HepG2 (cell line): Measurements from ENCODE around the gene TCF25. TPM values are rescaled to one million over a fixed set of nuclear protein-coding genes. Genes with fewer than 3 reads are reported as not detected.

Source experiments
- CBFB ChIP-seq: sonication (generic); formaldehyde crosslinking; IDR thresholded peaks from 2 replicates; pipeline ENCODE4 v1.4.0; 2020; ENCODE audit warnings: missing genetic modification reagents
- CCAR2 ChIP-seq: fragments of 200-400 bp; formaldehyde crosslinking; optimal IDR thresholded peaks from 2 replicates; pipeline ENCODE3; 2018; ENCODE audit warnings: low read depth, mild to moderate bottlenecking, low read length, moderate library complexity
- FOXO1 ChIP-seq: sonication (generic); formaldehyde crosslinking; IDR thresholded peaks from 2 replicates; pipeline ENCODE4 v1.4.0; 2020; ENCODE audit warnings: missing genetic modification reagents
- GLI4 ChIP-seq: sonication (generic); formaldehyde crosslinking; IDR thresholded peaks from 2 replicates; pipeline ENCODE4 v1.5.1; 2020; ENCODE audit warnings: missing genetic modification reagents, mild to moderate bottlenecking, moderate library complexity, borderline replicate concordance
- MED1 ChIP-seq: sonication (generic); formaldehyde crosslinking; IDR thresholded peaks from 2 replicates; pipeline ENCODE4 v1.4.0; 2020; ENCODE audit warnings: missing genetic modification reagents
- MTERF4 ChIP-seq: sonication (generic); formaldehyde crosslinking; IDR thresholded peaks from 2 replicates; pipeline ENCODE4 v1.8.0; 2023; ENCODE audit warnings: mild to moderate bottlenecking, missing genetic modification reagents
- NFYB ChIP-seq: sonication (generic); formaldehyde crosslinking; IDR thresholded peaks from 2 replicates; pipeline ENCODE4 v1.4.0; 2020; ENCODE audit warnings: missing genetic modification reagents
- PPARG ChIP-seq: conservative IDR thresholded peaks from 2 replicates; pipeline ENCODE4 v1.6.1; 2016; ENCODE audit warnings: missing biosample characterization, missing genetic modification reagents
- PTBP1 ChIP-seq: fragments of 200-400 bp; formaldehyde crosslinking; IDR thresholded peaks from 2 replicates; pipeline ENCODE4 v1.6.1; 2018; ENCODE audit warnings: low read length, low read depth; ENCODE audit not compliant: poor library complexity, severe bottlenecking
- SP5 ChIP-seq: IDR thresholded peaks from 2 replicates; pipeline ENCODE4 v1.6.1; 2016; ENCODE audit warnings: low read depth, borderline replicate concordance
- SRSF1 ChIP-seq: fragments of 200-400 bp; formaldehyde crosslinking; optimal IDR thresholded peaks from 2 replicates; pipeline ENCODE3; 2017; ENCODE audit warnings: mild to moderate bottlenecking, low read depth, low read length, moderate library complexity
- ZFP82 ChIP-seq: sonication (generic); formaldehyde crosslinking; IDR thresholded peaks from 2 replicates; pipeline ENCODE4 v1.5.1; 2020; ENCODE audit warnings: mild to moderate bottlenecking, missing genetic modification reagents, borderline replicate concordance
- ZFP90 ChIP-seq: sonication (generic); formaldehyde crosslinking; IDR thresholded peaks from 2 replicates; pipeline ENCODE4 v1.8.0; 2022; ENCODE audit warnings: missing genetic modification reagents, mild to moderate bottlenecking, inconsistent platforms, borderline replicate concordance
- ZNF235 ChIP-seq: sonication (generic); formaldehyde crosslinking; IDR thresholded peaks from 2 replicates; pipeline ENCODE4 v1.8.1; 2023; ENCODE audit warnings: mild to moderate bottlenecking, missing genetic modification reagents, borderline replicate concordance
- ZNF24 ChIP-seq: fragments of 450-650 bp; IDR thresholded peaks from 2 replicates; pipeline ENCODE4 v1.6.1; 2017; ENCODE audit warnings: antibody characterized with exemption, mild to moderate bottlenecking
- ZNF691 ChIP-seq: sonication (generic); formaldehyde crosslinking; IDR thresholded peaks from 2 replicates; pipeline ENCODE4 v1.4.0; 2020; ENCODE audit warnings: missing genetic modification reagents, low read depth, mild to moderate bottlenecking, borderline replicate concordance
- ZNF703 ChIP-seq: sonication (generic); formaldehyde crosslinking; IDR thresholded peaks from 2 replicates; pipeline ENCODE4 v1.5.1; 2020; ENCODE audit warnings: missing genetic modification reagents, mild to moderate bottlenecking, moderate library complexity, borderline replicate concordance
- polyA plus RNA-seq, 8 experiments: library from polyadenylated mRNA; depleted of rRNA in 3 of 8; stranded (reverse) in 7 of 8; unstranded in 1 of 8; fragments of >200 nt; fragmentation: Illumina TruSeq in 4 of 8; extraction: Trizol in 4 of 8; gene quantifications; 2 replicates each; pipeline versions ENCODE4 v1.2.1 to v1.2.3, GENCODE V29; 2011 to 2016; ENCODE audit warnings: low read depth in 4 of 8, missing spikeins in 1 of 8, mixed read lengths in 1 of 8; ENCODE audit not compliant: insufficient read depth in 1 of 8
- total RNA-seq, 5 experiments: library from RNA; depleted of rRNA; stranded (reverse); fragments of >200 nt; fragmentation: Illumina TruSeq; extraction: Trizol; gene quantifications; 2 replicates each; pipeline ENCODE4 v1.2.3, GENCODE V29; 2016; ENCODE audit warnings: low read depth in 1 of 5
- TF ChIP-seq, protein P1 (sequence below): sonication (generic); formaldehyde crosslinking; IDR thresholded peaks from 2 replicates; pipeline ENCODE4 v1.5.0; 2020; ENCODE audit warnings: mild to moderate bottlenecking, missing genetic modification reagents
- TF ChIP-seq, protein P2 (sequence below), 2 experiments: sonication (generic) in 1 of 2; formaldehyde crosslinking in 1 of 2; IDR thresholded peaks; 2 replicates each; pipeline versions ENCODE4 v1.4.0 to v1.6.1; 2016 to 2020; ENCODE audit warnings: borderline replicate concordance in 1 of 2, low read depth in 1 of 2, mild to moderate bottlenecking in 1 of 2, missing genetic modification reagents in 1 of 2
- TF ChIP-seq, protein P3 (sequence below): sonication (generic); formaldehyde crosslinking; IDR thresholded peaks from 2 replicates; pipeline ENCODE4 v1.5.1; 2020; ENCODE audit warnings: mild to moderate bottlenecking, missing genetic modification reagents, moderate library complexity

Gene TCF25
- total and polyA plus RNA-seq, 2 of the 13 experiments (the other 11 are each of a cell fraction or from before 2014, with no cell fraction given), result 138 to 206 TPM

DNA sequence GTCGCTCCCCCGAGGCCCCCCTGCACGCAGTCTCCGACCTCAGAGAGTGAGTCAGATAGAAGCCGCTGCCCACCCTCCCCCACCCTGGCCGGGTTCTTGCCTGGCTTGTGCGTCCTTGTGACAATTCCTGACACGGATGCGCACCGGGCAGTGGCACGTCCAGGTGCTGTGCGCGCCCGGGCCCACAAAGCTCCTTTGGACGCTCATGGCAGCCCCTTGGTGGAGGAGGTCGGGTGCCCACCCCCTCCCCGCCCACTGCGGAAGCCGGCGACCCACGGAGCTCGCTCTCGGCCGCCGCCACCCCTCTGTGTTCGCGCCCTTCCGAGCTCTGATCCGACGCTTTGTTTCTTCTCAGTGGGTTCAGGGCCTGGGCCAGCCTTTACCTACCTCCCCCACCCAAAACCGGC is 49.1 kb downstream of the TCF25 start (continued):
- TF ChIP-seq CBFB (CRISPR knock-in tag) (no peak), ZNF691 (CRISPR knock-in tag) (no peak), ZFP90 (0 out of 2 replicates have a peak, but pooled peaks have one; percentile 52), MTERF4 (CRISPR knock-in tag) (no peak), ZNF703 (no peak; the same call in 1 of the 2 replicates), ZFP82 (CRISPR knock-in tag) (peak; percentile 90), PPARG (no peak), SRSF1 (no peak), MED1 (CRISPR knock-in tag) (0 out of 2 replicates have a peak, but pooled peaks have one; percentile 1), GLI4 (CRISPR knock-in tag) (0 out of 2 replicates have a peak, but pooled peaks have one; percentile 72), SP5 (CRISPR knock-in tag) (no peak), ZNF235 (CRISPR knock-in tag) (no peak), FOXO1 (no peak), CCAR2 (peak; percentile 31), ZNF24 (no peak), PTBP1 (no peak), NFYB (no peak)
- TF ChIP-seq, protein P1, sequence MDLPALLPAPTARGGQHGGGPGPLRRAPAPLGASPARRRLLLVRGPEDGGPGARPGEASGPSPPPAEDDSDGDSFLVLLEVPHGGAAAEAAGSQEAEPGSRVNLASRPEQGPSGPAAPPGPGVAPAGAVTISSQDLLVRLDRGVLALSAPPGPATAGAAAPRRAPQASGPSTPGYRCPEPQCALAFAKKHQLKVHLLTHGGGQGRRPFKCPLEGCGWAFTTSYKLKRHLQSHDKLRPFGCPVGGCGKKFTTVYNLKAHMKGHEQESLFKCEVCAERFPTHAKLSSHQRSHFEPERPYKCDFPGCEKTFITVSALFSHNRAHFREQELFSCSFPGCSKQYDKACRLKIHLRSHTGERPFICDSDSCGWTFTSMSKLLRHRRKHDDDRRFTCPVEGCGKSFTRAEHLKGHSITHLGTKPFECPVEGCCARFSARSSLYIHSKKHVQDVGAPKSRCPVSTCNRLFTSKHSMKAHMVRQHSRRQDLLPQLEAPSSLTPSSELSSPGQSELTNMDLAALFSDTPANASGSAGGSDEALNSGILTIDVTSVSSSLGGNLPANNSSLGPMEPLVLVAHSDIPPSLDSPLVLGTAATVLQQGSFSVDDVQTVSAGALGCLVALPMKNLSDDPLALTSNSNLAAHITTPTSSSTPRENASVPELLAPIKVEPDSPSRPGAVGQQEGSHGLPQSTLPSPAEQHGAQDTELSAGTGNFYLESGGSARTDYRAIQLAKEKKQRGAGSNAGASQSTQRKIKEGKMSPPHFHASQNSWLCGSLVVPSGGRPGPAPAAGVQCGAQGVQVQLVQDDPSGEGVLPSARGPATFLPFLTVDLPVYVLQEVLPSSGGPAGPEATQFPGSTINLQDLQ, result no peak
- TF ChIP-seq, protein P2, sequence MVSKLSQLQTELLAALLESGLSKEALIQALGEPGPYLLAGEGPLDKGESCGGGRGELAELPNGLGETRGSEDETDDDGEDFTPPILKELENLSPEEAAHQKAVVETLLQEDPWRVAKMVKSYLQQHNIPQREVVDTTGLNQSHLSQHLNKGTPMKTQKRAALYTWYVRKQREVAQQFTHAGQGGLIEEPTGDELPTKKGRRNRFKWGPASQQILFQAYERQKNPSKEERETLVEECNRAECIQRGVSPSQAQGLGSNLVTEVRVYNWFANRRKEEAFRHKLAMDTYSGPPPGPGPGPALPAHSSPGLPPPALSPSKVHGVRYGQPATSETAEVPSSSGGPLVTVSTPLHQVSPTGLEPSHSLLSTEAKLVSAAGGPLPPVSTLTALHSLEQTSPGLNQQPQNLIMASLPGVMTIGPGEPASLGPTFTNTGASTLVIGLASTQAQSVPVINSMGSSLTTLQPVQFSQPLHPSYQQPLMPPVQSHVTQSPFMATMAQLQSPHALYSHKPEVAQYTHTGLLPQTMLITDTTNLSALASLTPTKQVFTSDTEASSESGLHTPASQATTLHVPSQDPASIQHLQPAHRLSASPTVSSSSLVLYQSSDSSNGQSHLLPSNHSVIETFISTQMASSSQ (IDR thresholded peaks at IDR 0.05; ENCODE audit: low read depth), result no peak
- TF ChIP-seq, protein P2 (CRISPR knock-in tag; IDR thresholded peaks at IDR 0.05; ENCODE audit: borderline replicate concordance), result 0 out of 2 replicates have a peak, but pooled peaks have one; percentile 17
- TF ChIP-seq, protein P3, sequence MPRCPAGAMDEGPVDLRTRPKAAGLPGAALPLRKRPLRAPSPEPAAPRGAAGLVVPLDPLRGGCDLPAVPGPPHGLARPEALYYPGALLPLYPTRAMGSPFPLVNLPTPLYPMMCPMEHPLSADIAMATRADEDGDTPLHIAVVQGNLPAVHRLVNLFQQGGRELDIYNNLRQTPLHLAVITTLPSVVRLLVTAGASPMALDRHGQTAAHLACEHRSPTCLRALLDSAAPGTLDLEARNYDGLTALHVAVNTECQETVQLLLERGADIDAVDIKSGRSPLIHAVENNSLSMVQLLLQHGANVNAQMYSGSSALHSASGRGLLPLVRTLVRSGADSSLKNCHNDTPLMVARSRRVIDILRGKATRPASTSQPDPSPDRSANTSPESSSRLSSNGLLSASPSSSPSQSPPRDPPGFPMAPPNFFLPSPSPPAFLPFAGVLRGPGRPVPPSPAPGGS (CRISPR knock-in tag), result no peak
